Measurements from ENCODE around the gene TARS1. TPM values are rescaled to one million over a fixed set of nuclear protein-coding genes. Genes with fewer than 3 reads are reported as not detected.
A peak's percentile ranks its signal among the peaks of the same experiment; 100 is the strongest.

The TARS1 gene
- total and polyA plus RNA-seq, 7 experiments from 2014 or later = 29.7 to 153 (median 60.0) TPM

DNA sequence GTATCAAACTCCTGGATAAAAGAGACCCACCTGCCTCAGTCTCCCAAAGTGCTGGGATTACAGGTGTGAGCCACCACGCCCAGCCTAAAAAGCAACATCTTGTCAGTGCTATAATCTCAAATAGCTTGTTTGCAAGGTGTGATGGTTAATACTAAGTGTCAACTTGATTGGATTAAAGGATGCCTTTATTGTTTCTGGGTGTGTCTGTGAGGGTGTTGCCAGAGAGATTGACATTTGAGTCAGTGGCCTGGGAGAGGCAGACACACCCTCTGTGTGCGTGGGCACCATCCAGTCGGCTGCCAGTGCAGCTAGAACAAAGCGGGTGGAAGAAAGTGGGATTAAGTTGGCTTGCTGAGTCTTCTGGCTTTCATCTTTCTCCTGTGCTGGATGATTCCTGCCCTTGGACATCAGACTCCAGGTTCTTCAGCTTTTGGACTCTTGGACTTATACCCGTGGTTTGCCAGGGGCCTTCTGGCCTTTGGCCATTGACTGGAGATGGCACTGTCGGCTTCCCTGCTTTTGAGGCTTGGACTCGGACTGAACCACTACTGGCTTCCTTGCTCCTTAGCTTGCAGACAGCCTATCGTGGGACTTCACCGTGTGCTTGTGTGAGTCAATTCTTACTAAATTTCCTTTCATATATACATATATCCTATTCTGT lies 28.1 kb downstream of the TARS1 start:
- DNase-seq (no peak), ATAC-seq (no peak)
- no peak overlapping the region for H3K27ac ChIP-seq (ENCODE audit: low read depth, low read length)
- no peaks in the 10 kb centered on the region for H3K9me3 ChIP-seq (ENCODE audit: control insufficient read depth in 2 of 3, low read length in 3 of 3)
- ChIA-PET POLR2A (no interaction called here), CTCF (interaction anchor here (0.6 to 0.9 kb wide), 2 partner anchors 190 to 466 kb away, joined by 3 to 4 read pairs; no protein-coding TSS in a partner anchor)
- H3K36me3 Mint-ChIP-seq = peaks cover 17 to 74% (median 48%) of the 10 kb centered on the region in 5 donors
- intact Hi-C loops (cut with micrococcal nuclease) = no loop called here
- no peaks in the 10 kb centered on the region for H3K4me1 ChIP-seq (ENCODE audit: control insufficient read depth in 2 of 2, insufficient read depth in 2 of 2, low read length in 2 of 2)
- peak overlapping the region in 1 of 9 donors; percentile 25 for H3K27ac Mint-ChIP-seq
- no peaks in the 10 kb centered on the region for H3K27me3 Mint-ChIP-seq
- H3K4me3 Mint-ChIP-seq = no peak overlapping the region
- H3K27me3 ChIP-seq (ENCODE audit: control insufficient read depth in 2 of 2, insufficient read depth in 2 of 2, low read length in 2 of 2) = no peaks in the 10 kb centered on the region
- no peak overlapping the region for H3K4me3 ChIP-seq (ENCODE audit: low read length)
- peaks cover 0 to 72% (median 10%) of the 10 kb centered on the region in 3 experiments for H3K36me3 ChIP-seq (ENCODE audit: control insufficient read depth in 2 of 3, insufficient read depth in 3 of 3, low read length in 3 of 3)
- peaks cover 0 to 4% (median 0%) of the 10 kb centered on the region in 11 donors for H3K9me3 Mint-ChIP-seq
- H3K4me1 Mint-ChIP-seq = peaks cover 0 to 1% (median 0%) of the 10 kb centered on the region in 7 donors

DNA sequence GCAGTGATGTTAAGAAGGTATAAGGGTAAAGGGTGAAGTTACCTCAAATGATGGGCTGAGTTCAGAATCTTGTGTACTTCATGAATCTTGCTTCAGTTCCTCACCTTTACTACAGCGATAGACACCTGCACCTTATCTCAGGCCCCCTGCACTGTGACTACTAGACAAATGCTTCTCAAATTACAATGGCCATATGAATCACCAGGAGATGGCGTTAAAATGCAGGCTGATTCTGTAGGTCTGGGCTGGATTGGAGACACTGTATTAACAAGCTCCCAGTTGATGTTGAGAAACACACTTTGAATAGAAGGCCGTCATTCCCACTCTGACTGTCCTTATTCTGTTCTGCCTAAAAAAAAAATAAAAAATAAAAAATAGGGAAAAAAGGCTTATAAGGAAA lies 29.8 kb downstream of the TARS1 start:
- POLR2A ChIA-PET = no interaction called here
- H3K9me3 Mint-ChIP-seq = peaks cover 0 to 15% (median 0%) of the 10 kb centered on the region in 11 donors
- peaks cover 0 to 71% (median 12%) of the 10 kb centered on the region in 3 experiments for H3K36me3 ChIP-seq (ENCODE audit: control insufficient read depth in 2 of 3, insufficient read depth in 3 of 3, low read length in 3 of 3)
- H3K4me1 Mint-ChIP-seq = peaks cover 0 to 1% (median 0%) of the 10 kb centered on the region in 7 donors
- no peaks in the 10 kb centered on the region for H3K9me3 ChIP-seq (ENCODE audit: control insufficient read depth in 2 of 3, low read length in 3 of 3)
- DNase-seq (peak in 2 of 9 donors; percentile 2), ATAC-seq (no peak)
- no peak overlapping the region for H3K4me3 ChIP-seq (ENCODE audit: low read length)
- no peaks in the 10 kb centered on the region for H3K27me3 Mint-ChIP-seq
- H3K4me1 ChIP-seq (ENCODE audit: control insufficient read depth in 2 of 2, insufficient read depth in 2 of 2, low read length in 2 of 2) = no peaks in the 10 kb centered on the region
- H3K36me3 Mint-ChIP-seq = peaks cover 31 to 80% (median 63%) of the 10 kb centered on the region in 5 donors
- no peak overlapping the region for H3K27ac ChIP-seq (ENCODE audit: low read depth, low read length)
- H3K27me3 ChIP-seq (ENCODE audit: control insufficient read depth in 2 of 2, insufficient read depth in 2 of 2, low read length in 2 of 2) = no peaks in the 10 kb centered on the region
- intact Hi-C loops (cut with micrococcal nuclease) = loop anchor here in 1 of 2 donors (1.0 kb wide), 2 partner anchors 464 to 500 kb away; no protein-coding TSS in a partner anchor
- no peak overlapping the region for H3K4me3 Mint-ChIP-seq
- CTCF ChIA-PET = interaction anchor here (1.7 kb wide), 1 partner anchor 500 kb away, joined by 6 read pairs; no protein-coding TSS in a partner anchor
- no peak overlapping the region for H3K27ac Mint-ChIP-seq

DNA sequence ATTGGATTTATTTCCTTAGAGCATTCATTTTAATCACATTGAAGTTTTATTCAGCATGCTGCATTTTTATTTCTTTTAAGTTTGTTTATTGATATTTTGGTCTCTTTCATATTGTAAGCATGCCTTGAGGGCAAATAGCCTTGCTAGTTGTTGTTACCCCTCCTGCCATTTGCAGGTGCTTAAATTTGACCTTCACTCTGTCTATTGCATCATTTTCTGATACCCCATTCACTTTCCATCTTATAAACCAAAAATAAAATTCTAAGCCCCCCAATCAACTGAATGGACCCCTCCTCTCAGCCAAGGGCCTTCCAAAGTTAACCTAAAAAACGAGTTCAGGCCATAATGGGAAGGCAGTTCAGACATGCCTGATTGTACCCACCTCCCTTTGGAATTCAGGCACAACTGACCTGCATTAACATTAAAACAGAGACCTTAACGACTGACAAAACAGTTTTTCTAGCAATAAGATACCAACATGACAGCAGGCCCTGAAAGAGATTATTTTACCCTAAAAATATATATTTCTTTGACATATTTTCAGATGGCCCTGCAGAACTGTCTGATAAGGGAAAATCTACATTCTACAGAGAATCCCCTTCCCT lies 32.1 kb downstream of the TARS1 start:
- ChIA-PET POLR2A (no interaction called here), CTCF (no interaction called here)
- no peak for DNase-seq
- Mint-ChIP-seq H3K27ac (no peak overlapping the region), H3K4me1 (peaks cover 0 to 1% (median 0%) of the 10 kb centered on the region in 7 donors), H3K4me3 (no peak overlapping the region), H3K9me3 (peaks cover 0 to 15% (median 0%) of the 10 kb centered on the region in 11 donors), H3K36me3 (peaks cover 24 to 87% (median 68%) of the 10 kb centered on the region in 5 donors), H3K27me3 (no peaks in the 10 kb centered on the region)
- no peak for ATAC-seq
- H3K9me3 ChIP-seq (ENCODE audit: control insufficient read depth in 2 of 3, low read length in 3 of 3) = no peaks in the 10 kb centered on the region
- H3K4me3 ChIP-seq (ENCODE audit: low read length) = no peak overlapping the region
- peaks cover 0 to 60% (median 7%) of the 10 kb centered on the region in 3 experiments for H3K36me3 ChIP-seq (ENCODE audit: control insufficient read depth in 2 of 3, insufficient read depth in 3 of 3, low read length in 3 of 3)
- H3K4me1 ChIP-seq (ENCODE audit: control insufficient read depth in 2 of 2, insufficient read depth in 2 of 2, low read length in 2 of 2) = no peaks in the 10 kb centered on the region
- no peaks in the 10 kb centered on the region for H3K27me3 ChIP-seq (ENCODE audit: control insufficient read depth in 2 of 2, insufficient read depth in 2 of 2, low read length in 2 of 2)
- H3K27ac ChIP-seq (ENCODE audit: low read depth, low read length) = no peak overlapping the region
- intact Hi-C loops (cut with micrococcal nuclease) = no loop called here

DNA sequence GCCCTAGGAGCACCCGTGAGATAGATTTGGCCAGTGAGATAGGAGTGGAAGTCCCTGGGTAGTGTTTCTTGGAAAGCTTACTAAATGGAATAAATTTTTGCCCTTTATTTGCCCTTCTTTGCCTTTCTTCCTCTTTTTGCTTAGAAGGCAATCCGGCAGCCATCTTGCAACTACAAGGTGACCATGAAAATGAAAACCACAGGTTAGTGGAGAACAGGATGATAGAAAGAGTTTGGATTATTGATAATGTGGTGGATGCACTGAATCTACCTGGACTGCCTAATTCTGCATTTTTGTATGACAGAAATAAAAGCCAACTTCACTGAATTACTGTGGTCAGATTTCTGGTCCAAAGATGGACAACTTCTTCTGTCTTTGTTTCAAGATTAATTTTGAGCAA lies 33.2 kb downstream of the TARS1 start:
- H3K4me3 ChIP-seq (ENCODE audit: low read length) = no peak overlapping the region
- DNase-seq (no peak), ATAC-seq (no peak)
- peaks cover 0 to 15% (median 0%) of the 10 kb centered on the region in 11 donors for H3K9me3 Mint-ChIP-seq
- peaks cover 22 to 85% (median 65%) of the 10 kb centered on the region in 5 donors for H3K36me3 Mint-ChIP-seq
- POLR2A ChIA-PET = no interaction called here
- H3K36me3 ChIP-seq (ENCODE audit: control insufficient read depth in 2 of 3, insufficient read depth in 3 of 3, low read length in 3 of 3) = peaks cover 0 to 49% (median 7%) of the 10 kb centered on the region in 3 experiments
- intact Hi-C loops (cut with micrococcal nuclease) = no loop called here
- CTCF ChIA-PET = no interaction called here
- H3K4me1 ChIP-seq (ENCODE audit: control insufficient read depth in 2 of 2, insufficient read depth in 2 of 2, low read length in 2 of 2) = no peaks in the 10 kb centered on the region
- no peak overlapping the region for H3K27ac ChIP-seq (ENCODE audit: low read depth, low read length)
- H3K27ac Mint-ChIP-seq = no peak overlapping the region
- no peak overlapping the region for H3K4me3 Mint-ChIP-seq
- H3K27me3 Mint-ChIP-seq = no peaks in the 10 kb centered on the region
- no peaks in the 10 kb centered on the region for H3K9me3 ChIP-seq (ENCODE audit: control insufficient read depth in 2 of 3, low read length in 3 of 3)
- peaks cover 0 to 1% (median 0%) of the 10 kb centered on the region in 7 donors for H3K4me1 Mint-ChIP-seq
- H3K27me3 ChIP-seq (ENCODE audit: control insufficient read depth in 2 of 2, insufficient read depth in 2 of 2, low read length in 2 of 2) = no peaks in the 10 kb centered on the region

DNA sequence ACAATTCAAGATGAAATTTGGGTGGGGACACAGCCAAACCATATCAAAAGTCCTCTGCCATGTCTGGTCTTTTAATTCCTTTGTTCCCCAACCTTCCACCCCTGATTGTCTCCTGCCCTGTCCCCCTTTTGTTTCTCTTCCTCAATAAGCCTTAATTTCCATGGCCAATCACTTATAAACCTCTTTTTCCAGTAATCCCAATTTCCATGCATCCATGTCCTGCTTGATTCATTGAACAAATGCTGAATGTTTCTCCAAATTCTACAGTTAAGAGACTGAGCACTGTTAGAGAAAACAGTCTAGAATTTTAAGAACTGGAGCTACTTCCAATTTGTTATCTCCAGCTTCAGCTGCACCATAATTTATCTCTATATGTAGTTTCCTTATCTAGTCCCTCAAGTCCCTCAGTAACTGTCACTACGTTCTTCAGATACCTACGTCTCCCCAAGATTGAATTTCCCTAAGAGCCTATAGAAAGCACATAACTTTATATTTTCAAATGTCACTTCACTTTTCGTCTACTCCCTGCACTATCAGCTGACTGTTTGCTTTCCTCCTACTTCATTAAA lies 34.2 kb downstream of the TARS1 start:
- H3K27ac ChIP-seq (ENCODE audit: low read depth, low read length) = no peak overlapping the region

DNA sequence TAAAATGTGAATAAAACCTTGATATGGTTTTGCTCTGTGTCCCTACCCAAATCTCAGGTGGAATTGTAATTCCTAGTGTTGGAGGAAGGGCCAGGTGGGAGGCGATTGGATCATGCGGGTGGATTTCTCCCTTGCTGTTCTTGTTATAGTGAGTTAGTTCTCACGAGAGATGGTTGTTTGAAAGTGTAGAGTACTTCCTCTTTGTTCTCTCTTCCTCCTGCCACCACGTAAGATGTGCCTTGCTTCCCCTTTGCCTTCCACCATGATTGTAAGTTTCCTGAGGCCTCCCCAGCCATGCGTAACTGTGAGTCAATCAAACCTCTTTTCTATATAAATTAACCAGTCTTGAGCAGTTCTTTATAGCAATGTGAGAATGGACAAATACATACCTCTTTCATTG lies 34.9 kb downstream of the TARS1 start:
- Histone ChIP-seq H3K27me3 (ENCODE audit: control insufficient read depth in 2 of 2, insufficient read depth in 2 of 2, low read length in 2 of 2) (no peaks in the 10 kb centered on the region), H3K27ac (ENCODE audit: low read depth, low read length) (no peak overlapping the region), H3K4me3 (ENCODE audit: low read length) (no peak overlapping the region), H3K4me1 (ENCODE audit: control insufficient read depth in 2 of 2, insufficient read depth in 2 of 2, low read length in 2 of 2) (no peaks in the 10 kb centered on the region), H3K9me3 (ENCODE audit: control insufficient read depth in 2 of 3, low read length in 3 of 3) (no peaks in the 10 kb centered on the region), H3K36me3 (ENCODE audit: control insufficient read depth in 2 of 3, insufficient read depth in 3 of 3, low read length in 3 of 3) (peaks cover 0 to 32% (median 7%) of the 10 kb centered on the region in 3 experiments)
- POLR2A ChIA-PET = no interaction called here
- no peak overlapping the region for H3K4me3 Mint-ChIP-seq
- CTCF ChIA-PET = no interaction called here
- intact Hi-C loops (cut with micrococcal nuclease) = no loop called here
- no peaks in the 10 kb centered on the region for H3K27me3 Mint-ChIP-seq
- DNase-seq (no peak), ATAC-seq (no peak)
- H3K27ac Mint-ChIP-seq = no peak overlapping the region
- H3K9me3 Mint-ChIP-seq = peaks cover 0 to 15% (median 0%) of the 10 kb centered on the region in 11 donors
- peaks cover 0 to 1% (median 0%) of the 10 kb centered on the region in 7 donors for H3K4me1 Mint-ChIP-seq
- H3K36me3 Mint-ChIP-seq = peaks cover 22 to 75% (median 58%) of the 10 kb centered on the region in 5 donors

More for the DNA sequence above, 34.2 kb downstream of the TARS1 start:
- CTCF ChIA-PET = no interaction called here
- intact Hi-C loops (cut with micrococcal nuclease) = no loop called here
- H3K4me1 ChIP-seq (ENCODE audit: control insufficient read depth in 2 of 2, insufficient read depth in 2 of 2, low read length in 2 of 2) = no peaks in the 10 kb centered on the region
- Mint-ChIP-seq H3K9me3 (peaks cover 0 to 15% (median 0%) of the 10 kb centered on the region in 11 donors), H3K27me3 (no peaks in the 10 kb centered on the region), H3K27ac (no peak overlapping the region), H3K4me1 (peaks cover 0 to 1% (median 0%) of the 10 kb centered on the region in 7 donors), H3K36me3 (peaks cover 22 to 82% (median 65%) of the 10 kb centered on the region in 5 donors), H3K4me3 (no peak overlapping the region)
- H3K9me3 ChIP-seq (ENCODE audit: control insufficient read depth in 2 of 3, low read length in 3 of 3) = no peaks in the 10 kb centered on the region
- no peaks in the 10 kb centered on the region for H3K27me3 ChIP-seq (ENCODE audit: control insufficient read depth in 2 of 2, insufficient read depth in 2 of 2, low read length in 2 of 2)
- POLR2A ChIA-PET = no interaction called here
- H3K4me3 ChIP-seq (ENCODE audit: low read length) = no peak overlapping the region
- peaks cover 0 to 39% (median 7%) of the 10 kb centered on the region in 3 experiments for H3K36me3 ChIP-seq (ENCODE audit: control insufficient read depth in 2 of 3, insufficient read depth in 3 of 3, low read length in 3 of 3)
- DNase-seq = no peak
- no peak for ATAC-seq
